Stimulated activated CD4-positive, alpha-beta T cell treated with anti-CD3 and anti-CD28 coated beads, TNF-alpha, amount 100 ng/mL, for 4 hours (primary cell): ENCODE data around the gene ZNF311.

Experiments
- DNase-seq, 3 experiments: peaks; one replicate each; pipeline ENCODE4 v3.0.0-alpha.2; 2020; ENCODE audit warnings: low read depth in 3 of 3

The ZNF311 gene

GRCh38 chr6:29005183-29005885 is at the start of gene ZNF311:
Gene ZNF311, minus strand, starts transcription at chr6:29005315. Its CDS starts 1,361 bp downstream, at chr6:29003954.
- DNase-seq: no peak

- no peak for DNase-seq
These were observed 46.6 kb upstream of the ZNF311 start for GRCh38 chr6:29051680-29052079.

- DNase-seq: no peak
These were observed 40.0 kb upstream of the ZNF311 start, which contains the start of gene OR2W1 for GRCh38 chr6:29045075-29045474. Gene OR2W1, minus strand, starts transcription at chr6:29045175. Its CDS starts 0 bp downstream, at chr6:29045175.

GRCh38 chr6:29035951-29036350 is 30.8 kb upstream of the ZNF311 start:
- DNase-seq: no peak

- no peak for DNase-seq
These were observed 23.7 kb upstream of the ZNF311 start for GRCh38 chr6:29028821-29029220.

- no peak for DNase-seq
These were observed 20.9 kb upstream of the ZNF311 start for GRCh38 chr6:29025927-29026585.

- DNase-seq: no peak
These were observed 16.3 kb upstream of the ZNF311 start for GRCh38 chr6:29021434-29021833.

- DNase-seq: no peak
These were observed 14.5 kb upstream of the ZNF311 start for GRCh38 chr6:29019629-29020028.

GRCh38 chr6:29017428-29017802 is 12.3 kb upstream of the ZNF311 start:
- DNase-seq: no peak

GRCh38 chr6:29016559-29017427 is 11.7 kb upstream of the ZNF311 start:
- peak; percentile 47 to 75 (median 65) for DNase-seq

GRCh38 chr6:29014729-29015608 is 9.9 kb upstream of the ZNF311 start:
- DNase-seq: no peak

- peak in 1 of 3 experiments; percentile 24 for DNase-seq
These were observed 6.2 kb upstream of the ZNF311 start for GRCh38 chr6:29011276-29011734.

- DNase-seq: no peak
These were observed 4.2 kb upstream of the ZNF311 start for GRCh38 chr6:29009358-29009757.

- DNase-seq: no peak
These were observed 3.0 kb upstream of the ZNF311 start for GRCh38 chr6:29008089-29008488.

GRCh38 chr6:28996844-28997510 is 8.1 kb downstream of the ZNF311 start:
- no peak for DNase-seq

GRCh38 chr6:28995093-28995650 is 9.9 kb downstream of the ZNF311 start:
- no peak for DNase-seq

GRCh38 chr6:28988536-28989311 is 16.4 kb downstream of the ZNF311 start:
- DNase-seq: peak; percentile 29 to 55 (median 46)

GRCh38 chr6:28985462-28986164 is 19.5 kb downstream of the ZNF311 start:
- no peak for DNase-seq

- no peak for DNase-seq
These were observed 21.3 kb downstream of the ZNF311 start for GRCh38 chr6:28983838-28984237.
